GM12878 (cell line): ENCODE results near the gene KCNQ1OT1. TPM values are rescaled to one million over a fixed set of nuclear protein-coding genes. Genes with fewer than 3 reads are reported as not detected.
A peak's percentile ranks its signal among the peaks of the same experiment; 100 is the strongest.

Experiments used
- ATF3 ChIP-seq: IDR thresholded peaks from 2 replicates; pipeline ENCODE4 v1.6.1; 2011; ENCODE audit warnings: low read depth, mild to moderate bottlenecking, low read length, moderate library complexity, borderline replicate concordance; ENCODE audit errors: extremely low read depth
- DPF2 ChIP-seq: fragments of 450-650 bp; IDR thresholded peaks from 2 replicates; pipeline ENCODE4 v1.6.1; 2017; ENCODE audit warnings: mild to moderate bottlenecking
- EP300 ChIP-seq, 2 experiments: fragments of 150-350 bp in 1 of 2; IDR thresholded peaks; 2 replicates each; pipeline ENCODE4 v1.6.1; 2011 to 2012; ENCODE audit warnings: low read depth in 2 of 2, low read length in 2 of 2, borderline replicate concordance in 1 of 2, improper control_type of control experiment in 1 of 2, inconsistent platforms in 1 of 2; ENCODE audit not compliant: control insufficient read depth in 1 of 2
- GATAD2B ChIP-seq: fragments of 450-650 bp; conservative IDR thresholded peaks from 2 replicates; pipeline ENCODE4 v1.6.1; 2017; ENCODE audit warnings: low read depth, mild to moderate bottlenecking, moderate library complexity
- LARP7 ChIP-seq: fragments of 450-650 bp; IDR thresholded peaks from 2 replicates; pipeline ENCODE4 v1.6.1; 2017; ENCODE audit warnings: mild to moderate bottlenecking
- MXI1 ChIP-seq: fragments of 150-350 bp; IDR thresholded peaks from 2 replicates; pipeline ENCODE4 v1.6.1; 2011; ENCODE audit warnings: low read depth, mild to moderate bottlenecking, inconsistent platforms, low read length, improper control_type of control experiment
- NR2C1 ChIP-seq: fragments of 450-650 bp; IDR thresholded peaks from 2 replicates; pipeline ENCODE4 v1.6.1; 2017; ENCODE audit warnings: antibody characterized with exemption, mild to moderate bottlenecking, moderate library complexity
- NR2F1 ChIP-seq: fragments of 450-650 bp; conservative IDR thresholded peaks from 2 replicates; pipeline ENCODE4 v1.6.1; 2017; ENCODE audit warnings: mild to moderate bottlenecking
- PAX5 ChIP-seq: IDR thresholded peaks from 2 replicates; pipeline ENCODE4 v1.6.1; 2011; ENCODE audit warnings: low read depth, low read length, borderline replicate concordance
- PBX3 ChIP-seq: IDR thresholded peaks from 2 replicates; pipeline ENCODE4 v1.6.1; 2011; ENCODE audit warnings: mild to moderate bottlenecking, low read depth, low read length, moderate library complexity; ENCODE audit not compliant: insufficient replicate concordance
- PML ChIP-seq: IDR thresholded peaks from 2 replicates; pipeline ENCODE4 v1.6.1; 2012; ENCODE audit warnings: low read length, inconsistent platforms
- RUNX3 ChIP-seq: IDR thresholded peaks from 2 replicates; pipeline ENCODE4 v1.6.1; 2012; ENCODE audit warnings: low read length, inconsistent platforms
- polyA plus RNA-seq, 11 experiments: library from polyadenylated mRNA; depleted of rRNA in 4 of 11; unstranded in 6 of 11; stranded (reverse) in 5 of 11; fragments of >200 nt; fragmentation: Nextera tagmentation in 4 of 11; fragmentation: Illumina TruSeq in 1 of 11; extraction: Ambion mirVana in 4 of 11; extraction: Trizol in 1 of 11; gene quantifications; 1 replicate in 1 of 11; 2 replicates in 10 of 11; pipeline versions ENCODE4 v1.2.1 to v1.2.3, GENCODE V29; 2011 to 2016; ENCODE audit warnings: inconsistent platforms in 2 of 11, missing spikeins in 2 of 11, low read depth in 1 of 11
- total RNA-seq, 4 experiments: library from RNA; depleted of rRNA in 3 of 4; stranded (reverse); fragments of >200 nt in 3 of 4; fragmentation: Illumina TruSeq in 1 of 4; extraction: Trizol in 1 of 4; gene quantifications; 2 replicates each; pipeline versions ENCODE4 v1.2.1 to v1.2.3, GENCODE V29; 2013 to 2021

The KCNQ1OT1 gene
- total and polyA plus RNA-seq, 10 of the 15 experiments (the other 5 are each of a cell fraction or from before 2014, with no cell fraction given): 0.02 to 1.6 (median 0.41) TPM

GRCh38 chr11:2700415-2701211 is 819 bp upstream of the KCNQ1OT1 start (continued):
- TF ChIP-seq NR2C1: 0 out of 2 replicates have a peak, but pooled peaks have one; percentile 12
- TF ChIP-seq GATAD2B: 0 out of 2 replicates have a peak, but pooled peaks have one; percentile 2
- peak; percentile 69 for TF ChIP-seq NR2F1
- TF ChIP-seq RUNX3: peak; percentile 35
- 0 out of 2 replicates have a peak, but pooled peaks have one; percentile 26 for TF ChIP-seq PML
- peak; percentile 21; the same call in 1 of the 2 replicates for TF ChIP-seq LARP7
- TF ChIP-seq ATF3: no peak
- TF ChIP-seq MXI1: no peak
- TF ChIP-seq PBX3: no peak
- 0 out of 2 replicates have a peak, but pooled peaks have one; percentile 32 for TF ChIP-seq DPF2
- TF ChIP-seq PAX5: peak; percentile 70
- TF ChIP-seq EP300 (IDR thresholded peaks at IDR 0.05; ENCODE audit: borderline replicate concordance in 1 of 2, control insufficient read depth in 1 of 2, low read depth in 2 of 2, low read length in 2 of 2): no peak
- TF ChIP-seq, all 136 proteins: peak for 10
